Astrocyte of the cerebellum (primary cell): ENCODE measurements around the gene DNM1.

ENCODE experiments used
- DNase-seq: peaks from one replicate; pipeline ENCODE4 v3.0.0-alpha.2; 2011; ENCODE audit warnings: low read depth
- H3K4me3 ChIP-seq: 2 replicates; pipeline ENCODE4 v1.5.1; 2011; ENCODE audit warnings: mild to moderate bottlenecking, low read depth, low read length, moderate library complexity
- in situ Hi-C: cut with HindIII; loops from 2 replicates; pipeline ENCODE4 v1.10.0; 2017; ENCODE audit warnings: low sequenced_read_pairs
- TF ChIP-seq, protein P1 (sequence below): IDR thresholded peaks from 2 replicates; pipeline ENCODE4 v1.5.1; 2012; ENCODE audit warnings: low read length, low read depth, moderate library complexity, mild to moderate bottlenecking; ENCODE audit errors: missing control alignments

Gene DNM1

GRCh38 chr9:128216781-128217553 lies 13.8 kb downstream of the DNM1 start:
- TF ChIP-seq, protein P1, sequence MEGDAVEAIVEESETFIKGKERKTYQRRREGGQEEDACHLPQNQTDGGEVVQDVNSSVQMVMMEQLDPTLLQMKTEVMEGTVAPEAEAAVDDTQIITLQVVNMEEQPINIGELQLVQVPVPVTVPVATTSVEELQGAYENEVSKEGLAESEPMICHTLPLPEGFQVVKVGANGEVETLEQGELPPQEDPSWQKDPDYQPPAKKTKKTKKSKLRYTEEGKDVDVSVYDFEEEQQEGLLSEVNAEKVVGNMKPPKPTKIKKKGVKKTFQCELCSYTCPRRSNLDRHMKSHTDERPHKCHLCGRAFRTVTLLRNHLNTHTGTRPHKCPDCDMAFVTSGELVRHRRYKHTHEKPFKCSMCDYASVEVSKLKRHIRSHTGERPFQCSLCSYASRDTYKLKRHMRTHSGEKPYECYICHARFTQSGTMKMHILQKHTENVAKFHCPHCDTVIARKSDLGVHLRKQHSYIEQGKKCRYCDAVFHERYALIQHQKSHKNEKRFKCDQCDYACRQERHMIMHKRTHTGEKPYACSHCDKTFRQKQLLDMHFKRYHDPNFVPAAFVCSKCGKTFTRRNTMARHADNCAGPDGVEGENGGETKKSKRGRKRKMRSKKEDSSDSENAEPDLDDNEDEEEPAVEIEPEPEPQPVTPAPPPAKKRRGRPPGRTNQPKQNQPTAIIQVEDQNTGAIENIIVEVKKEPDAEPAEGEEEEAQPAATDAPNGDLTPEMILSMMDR, result no peak
- DNase-seq, result no peak
- in situ Hi-C loops, result no loop called here
- H3K4me3 ChIP-seq, result no peak overlapping the region

- in situ Hi-C loops, result no loop called here
- TF ChIP-seq, protein P1, result no peak
- H3K4me3 ChIP-seq, result peak overlapping the region; percentile 29
- DNase-seq, result no peak
These were observed 15.0 kb downstream of the DNM1 start for GRCh38 chr9:128218172-128218517.

DNA sequence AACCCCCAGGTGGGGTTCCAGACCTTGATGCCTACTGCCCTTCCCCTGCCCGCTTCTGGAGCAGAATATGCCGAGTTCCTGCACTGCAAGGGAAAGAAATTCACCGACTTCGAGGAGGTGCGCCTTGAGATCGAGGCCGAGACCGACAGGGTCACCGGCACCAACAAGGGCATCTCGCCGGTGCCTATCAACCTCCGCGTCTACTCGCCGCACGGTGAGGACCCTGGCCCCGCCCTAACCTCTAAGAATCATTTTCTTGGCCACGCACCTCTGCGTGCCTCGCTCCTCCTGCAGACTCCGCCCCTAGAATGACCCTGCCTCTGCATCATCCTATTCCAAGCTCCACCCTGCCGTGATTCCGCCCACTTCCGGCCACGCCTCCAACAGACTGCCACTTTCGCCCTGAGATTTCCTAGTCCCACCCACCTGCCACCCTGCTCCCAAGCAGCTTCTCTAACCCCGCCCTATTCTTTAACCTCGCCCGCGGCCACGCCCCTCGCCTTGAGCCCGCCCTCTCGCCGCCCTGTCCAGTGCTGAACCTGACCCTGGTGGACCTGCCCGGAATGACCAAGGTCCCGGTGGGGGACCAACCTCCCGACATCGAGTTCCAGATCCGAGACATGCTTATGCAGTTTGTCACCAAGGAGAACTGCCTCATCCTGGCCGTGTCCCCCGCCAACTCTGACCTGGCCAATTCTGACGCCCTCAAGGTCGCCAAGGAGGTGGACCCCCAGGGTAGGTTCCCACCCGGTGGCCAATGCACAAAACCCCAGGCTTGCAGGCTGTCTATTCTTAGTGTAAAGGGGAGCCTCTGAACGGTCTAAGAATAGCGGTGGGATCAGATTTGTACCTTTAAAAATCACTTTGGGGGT lies 15.6 kb downstream of the DNM1 start:
- DNase-seq, result peak; percentile 59
- TF ChIP-seq, protein P1, result no peak
- in situ Hi-C loops, result no loop called here
- peak overlapping the region; percentile 29 for H3K4me3 ChIP-seq

DNA sequence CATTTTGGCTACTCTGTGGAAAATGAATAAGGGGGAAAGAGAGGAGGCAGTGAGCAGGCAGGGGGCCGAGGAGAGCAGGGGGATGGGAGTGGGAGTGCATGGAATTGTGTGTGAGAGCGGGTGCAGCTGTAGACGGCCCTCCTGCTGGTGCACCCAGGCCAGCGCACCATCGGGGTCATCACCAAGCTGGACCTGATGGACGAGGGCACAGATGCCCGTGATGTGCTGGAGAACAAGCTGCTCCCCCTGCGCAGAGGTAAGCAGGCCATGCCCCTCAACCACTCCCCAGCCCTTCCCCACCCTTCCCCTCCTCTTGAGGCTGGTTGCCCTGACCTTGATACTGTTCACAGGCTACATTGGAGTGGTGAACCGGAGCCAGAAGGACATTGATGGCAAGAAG lies 16.7 kb downstream of the DNM1 start:
- TF ChIP-seq, protein P1, result no peak
- in situ Hi-C loops, result no loop called here
- H3K4me3 ChIP-seq, result no peak overlapping the region
- DNase-seq, result no peak

- in situ Hi-C loops, result no loop called here
- no peak overlapping the region for H3K4me3 ChIP-seq
- DNase-seq, result no peak
- TF ChIP-seq, protein P1, result no peak
These were observed 18.8 kb downstream of the DNM1 start for GRCh38 chr9:128222026-128222425.

DNA sequence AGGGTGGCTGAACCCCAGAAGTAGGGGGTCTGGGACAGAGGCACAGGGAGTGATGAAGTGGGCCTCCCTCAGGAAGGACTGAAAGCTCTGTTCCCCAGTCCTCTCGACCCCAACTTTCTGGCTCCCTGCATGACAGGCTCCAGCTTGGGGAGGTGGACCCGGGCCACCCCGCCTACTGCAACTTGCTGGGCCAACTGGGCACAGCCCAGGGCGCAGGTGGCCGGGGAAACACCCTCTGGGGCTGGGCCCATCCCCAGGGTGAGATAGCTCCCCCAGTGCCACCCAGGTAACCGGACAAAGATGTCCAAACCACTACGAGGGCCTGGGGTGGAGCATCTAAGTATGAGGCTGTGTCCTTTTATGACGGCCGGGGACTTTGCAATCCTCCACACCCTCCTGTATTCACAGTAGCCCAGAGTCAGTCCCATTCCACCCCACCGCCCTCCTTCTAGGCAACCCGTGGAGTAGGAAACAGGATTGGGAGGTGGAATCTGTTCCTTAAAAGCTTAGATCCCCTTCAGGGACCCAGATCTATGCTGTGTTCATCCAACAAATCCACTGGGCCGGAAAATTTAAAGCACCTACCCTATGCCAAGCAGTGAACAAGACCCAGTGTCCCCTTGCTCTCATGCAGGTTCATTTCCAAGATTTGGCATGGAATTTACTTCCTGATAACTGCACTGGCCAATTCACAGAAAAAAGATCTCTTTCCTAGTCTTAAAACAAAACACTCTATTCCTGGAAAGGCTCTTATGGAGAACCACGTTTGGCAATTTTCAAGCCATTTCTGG lies 19.9 kb downstream of the DNM1 start:
- no peak for DNase-seq
- in situ Hi-C loops, result no loop called here
- H3K4me3 ChIP-seq, result no peak overlapping the region
- TF ChIP-seq, protein P1, result no peak
